Bronchial epithelial cell (primary cell): Measurements from ENCODE around the gene PCSK2. TPM values are rescaled to one million over a fixed set of nuclear protein-coding genes. Genes with fewer than 3 reads are reported as not detected.

Experiments used
- DNase-seq: peaks from one replicate; pipeline ENCODE4 v3.0.0-alpha.2; 2010; ENCODE audit warnings: low read depth
- FAIRE-seq: peaks from 2 replicates; lab custom pipeline; 2011; peaks lifted over from hg19 to GRCh38; lab: Jason Lieb, UNC
- H3K27me3 ChIP-seq: 2 replicates; pipeline ENCODE4 v1.5.1; 2011; ENCODE audit warnings: low read length; ENCODE audit not compliant: control insufficient read depth, insufficient read depth
- H3K36me3 ChIP-seq: 2 replicates; pipeline ENCODE4 v1.5.1; 2011; ENCODE audit warnings: low read length; ENCODE audit not compliant: control insufficient read depth, insufficient read depth
- H3K4me3 ChIP-seq: 2 replicates; pipeline ENCODE4 v1.5.1; 2011; ENCODE audit warnings: mild to moderate bottlenecking, low read depth, low read length, control low read depth
- total RNA-seq: library from RNA; depleted of rRNA; stranded (reverse); fragments of >200 nt; gene quantifications from 2 replicates; pipeline ENCODE4 v1.2.1, GENCODE V29; 2014
- TF ChIP-seq, protein P1 (sequence below): IDR thresholded peaks from 2 replicates; pipeline ENCODE4 v1.5.1; 2011; ENCODE audit warnings: mild to moderate bottlenecking, moderate library complexity, low read length, control low read depth, inconsistent platforms; ENCODE audit not compliant: insufficient read depth, severe bottlenecking

The PCSK2 gene
- total RNA-seq, 1 donor from 2014 or later, result not detected

GRCh38 chr20:17295991-17296390, 69.2 kb downstream of the PCSK2 start:
- TF ChIP-seq, protein P1, sequence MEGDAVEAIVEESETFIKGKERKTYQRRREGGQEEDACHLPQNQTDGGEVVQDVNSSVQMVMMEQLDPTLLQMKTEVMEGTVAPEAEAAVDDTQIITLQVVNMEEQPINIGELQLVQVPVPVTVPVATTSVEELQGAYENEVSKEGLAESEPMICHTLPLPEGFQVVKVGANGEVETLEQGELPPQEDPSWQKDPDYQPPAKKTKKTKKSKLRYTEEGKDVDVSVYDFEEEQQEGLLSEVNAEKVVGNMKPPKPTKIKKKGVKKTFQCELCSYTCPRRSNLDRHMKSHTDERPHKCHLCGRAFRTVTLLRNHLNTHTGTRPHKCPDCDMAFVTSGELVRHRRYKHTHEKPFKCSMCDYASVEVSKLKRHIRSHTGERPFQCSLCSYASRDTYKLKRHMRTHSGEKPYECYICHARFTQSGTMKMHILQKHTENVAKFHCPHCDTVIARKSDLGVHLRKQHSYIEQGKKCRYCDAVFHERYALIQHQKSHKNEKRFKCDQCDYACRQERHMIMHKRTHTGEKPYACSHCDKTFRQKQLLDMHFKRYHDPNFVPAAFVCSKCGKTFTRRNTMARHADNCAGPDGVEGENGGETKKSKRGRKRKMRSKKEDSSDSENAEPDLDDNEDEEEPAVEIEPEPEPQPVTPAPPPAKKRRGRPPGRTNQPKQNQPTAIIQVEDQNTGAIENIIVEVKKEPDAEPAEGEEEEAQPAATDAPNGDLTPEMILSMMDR, result no peak
- no peaks in the 10 kb centered on the region for H3K27me3 ChIP-seq
- no peaks in the 10 kb centered on the region for H3K36me3 ChIP-seq
- H3K4me3 ChIP-seq, result no peak overlapping the region
- no peak for FAIRE-seq
- no peak for DNase-seq

DNA sequence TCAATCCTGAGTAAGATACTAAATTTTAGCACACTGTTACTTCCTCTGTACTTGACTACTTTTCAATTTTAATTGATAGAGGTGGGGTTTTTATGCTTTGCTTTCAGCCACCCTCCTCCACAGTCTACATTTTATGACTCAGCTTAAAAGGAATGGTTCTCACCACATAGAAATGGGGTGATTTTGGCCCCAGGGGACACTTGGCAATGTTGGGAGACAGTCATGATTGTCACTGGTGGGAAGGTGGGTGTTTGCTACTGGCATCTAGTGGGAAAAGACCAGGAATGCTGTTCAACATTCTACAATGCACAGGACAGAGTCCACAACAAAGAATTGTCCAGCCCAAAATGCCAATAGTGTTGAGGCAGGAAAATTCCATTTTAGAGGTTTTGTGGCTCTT, 71.3 kb downstream of the PCSK2 start:
- Histone ChIP-seq H3K4me3 (no peak overlapping the region), H3K36me3 (no peaks in the 10 kb centered on the region), H3K27me3 (no peaks in the 10 kb centered on the region)
- TF ChIP-seq, protein P1, result no peak
- DNase-seq, result no peak
- FAIRE-seq, result no peak

- TF ChIP-seq, protein P1, result no peak
- DNase-seq (no peak), FAIRE-seq (no peak)
- Histone ChIP-seq H3K27me3 (no peaks in the 10 kb centered on the region), H3K36me3 (no peaks in the 10 kb centered on the region), H3K4me3 (no peak overlapping the region)
These were observed 71.9 kb downstream of the PCSK2 start for GRCh38 chr20:17298751-17299150.

GRCh38 chr20:17300113-17300512, 73.3 kb downstream of the PCSK2 start:
- Histone ChIP-seq H3K36me3 (no peaks in the 10 kb centered on the region), H3K27me3 (no peaks in the 10 kb centered on the region), H3K4me3 (no peak overlapping the region)
- TF ChIP-seq, protein P1, result no peak
- DNase-seq, result no peak
- no peak for FAIRE-seq

GRCh38 chr20:17304774-17305173, 77.9 kb downstream of the PCSK2 start:
- Histone ChIP-seq H3K27me3 (no peaks in the 10 kb centered on the region), H3K4me3 (no peak overlapping the region), H3K36me3 (no peaks in the 10 kb centered on the region)
- FAIRE-seq (no peak), DNase-seq (no peak)
- TF ChIP-seq, protein P1, result no peak

DNA sequence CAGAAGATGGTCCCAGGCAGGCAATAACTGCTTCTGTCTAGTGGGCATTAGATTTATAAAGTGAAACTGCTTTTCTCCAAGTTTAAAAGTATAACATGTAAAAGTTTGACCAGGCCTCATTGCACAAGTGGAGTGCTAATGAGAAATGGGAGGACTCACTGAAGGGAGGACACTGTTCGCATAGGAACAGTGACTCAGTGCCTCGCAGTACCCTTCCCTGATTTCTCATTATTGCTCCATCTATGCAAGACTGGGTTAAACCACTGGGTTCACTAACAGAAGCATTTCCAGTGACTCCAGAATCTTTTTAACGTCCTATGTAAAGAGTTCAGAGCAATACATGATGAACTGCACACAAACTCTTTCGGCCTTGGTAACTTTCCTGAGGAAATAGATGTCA, 79.6 kb downstream of the PCSK2 start:
- Histone ChIP-seq H3K27me3 (no peaks in the 10 kb centered on the region), H3K4me3 (no peak overlapping the region), H3K36me3 (no peaks in the 10 kb centered on the region)
- DNase-seq, result no peak
- TF ChIP-seq, protein P1, result no peak
- no peak for FAIRE-seq
